H1 (cell line): ENCODE measurements around the gene BARX2. TPM values are rescaled to one million over a fixed set of nuclear protein-coding genes. Genes with fewer than 3 reads are reported as not detected.

Experiments used
- CTCF ChIA-PET: fragments of 300-600 bp; sonication (Branson Sonifier 250); formaldehyde crosslinking; loops from one replicate; lab custom pipeline; 2021; ENCODE audit not compliant: partially characterized antibody; lab: Charles Lee
- POLR2A ChIA-PET: fragments of 300-600 bp; sonication (Branson Sonifier 250); formaldehyde crosslinking; loops from one replicate; lab custom pipeline; 2021; ENCODE audit warnings: inconsistent platforms; ENCODE audit not compliant: partially characterized antibody; lab: Charles Lee
- DNase-seq, 2 experiments: peaks; one replicate each; pipeline versions ENCODE4 v3.0.0 to v3.0.0-alpha.2; 2010 to 2022; ENCODE audit warnings: low spot score in 2 of 2, low read depth in 1 of 2, mixed read lengths in 1 of 2
- FAIRE-seq: peaks from 2 replicates; lab custom pipeline; 2011; peaks lifted over from hg19 to GRCh38; lab: Jason Lieb, UNC
- H2AFZ ChIP-seq: 2 replicates; pipeline ENCODE4 v1.8.1; 2012; ENCODE audit warnings: low read length, inconsistent platforms
- H2AK5ac ChIP-seq: 2 replicates; pipeline ENCODE4 v1.6.1; 2013; ENCODE audit warnings: low read depth, low read length
- H2BK120ac ChIP-seq: replicated peaks from 2 replicates; pipeline ENCODE3; 2013; ENCODE audit warnings: low read depth, low read length, inconsistent platforms
- H2BK12ac ChIP-seq: 2 replicates; pipeline ENCODE4 v1.6.1; 2013; ENCODE audit warnings: low read depth, low read length
- H2BK15ac ChIP-seq: 2 replicates; pipeline ENCODE4 v1.6.1; 2013; ENCODE audit warnings: low read length
- H2BK20ac ChIP-seq: 2 replicates; pipeline ENCODE4 v1.6.1; 2013; ENCODE audit warnings: low read length
- H2BK5ac ChIP-seq: 2 replicates; pipeline ENCODE4 v1.6.1; 2013; ENCODE audit warnings: low read depth, low read length
- H3K14ac ChIP-seq: 2 replicates; pipeline ENCODE4 v1.6.1; 2013; ENCODE audit warnings: inconsistent platforms; ENCODE audit not compliant: insufficient read length
- H3K18ac ChIP-seq: 2 replicates; pipeline ENCODE4 v1.6.1; 2013; ENCODE audit warnings: low read length; ENCODE audit errors: extremely low read depth
- H3K23ac ChIP-seq: 2 replicates; pipeline ENCODE4 v1.6.1; 2013; ENCODE audit warnings: inconsistent platforms; ENCODE audit not compliant: insufficient read length
- H3K23me2 ChIP-seq: 2 replicates; pipeline ENCODE4 v1.6.1; 2013; ENCODE audit warnings: low read depth, low read length
- H3K27ac ChIP-seq: 2 replicates; pipeline ENCODE4 v1.6.1; 2011; ENCODE audit warnings: low read depth, low read length, inconsistent platforms
- H3K27me3 ChIP-seq, 4 experiments: replicated peaks in 1 of 4; 1 replicate in 1 of 4; 2 replicates in 3 of 4; pipeline versions ENCODE4 v1.6.1 to v1.8.1; 2011 to 2013; ENCODE audit warnings: low read length in 3 of 4, mild to moderate bottlenecking in 3 of 4, inconsistent platforms in 2 of 4, mixed read lengths in 2 of 4, moderate library complexity in 1 of 4; ENCODE audit not compliant: control insufficient read depth in 3 of 4, insufficient read depth in 3 of 4; ENCODE audit errors: extremely low read depth in 1 of 4
- H3K36me3 ChIP-seq, 4 experiments: 2 replicates each; pipeline versions ENCODE4 v1.6.1 to v1.8.1; 2011 to 2013; ENCODE audit warnings: mild to moderate bottlenecking in 4 of 4, low read length in 3 of 4, moderate library complexity in 2 of 4, control low read depth in 1 of 4, inconsistent platforms in 1 of 4; ENCODE audit not compliant: insufficient read depth in 4 of 4, control insufficient read depth in 2 of 4
- H3K4ac ChIP-seq: replicated peaks from 2 replicates; pipeline ENCODE3; 2013; ENCODE audit warnings: low read length, low read depth, mixed read lengths, inconsistent platforms; ENCODE audit not compliant: insufficient read length
- H3K4me1 ChIP-seq, 4 experiments: replicated peaks in 1 of 4; 1 replicate in 1 of 4; 2 replicates in 3 of 4; pipeline versions ENCODE4 v1.6.1 to v1.8.1; 2011 to 2013; ENCODE audit warnings: low read length in 3 of 4, inconsistent platforms in 2 of 4, mixed read lengths in 1 of 4; ENCODE audit not compliant: insufficient read depth in 4 of 4, control insufficient read depth in 3 of 4
- H3K4me2 ChIP-seq, 2 experiments: 2 replicates each; pipeline versions ENCODE4 v1.6.1 to v1.8.1; 2011 to 2013; ENCODE audit warnings: low read depth in 2 of 2, low read length in 2 of 2, control low read depth in 1 of 2, inconsistent platforms in 1 of 2, mild to moderate bottlenecking in 1 of 2; ENCODE audit not compliant: insufficient read depth in 1 of 2
- H3K4me3 ChIP-seq, 4 experiments: fragments of 200-600, 300-600 bp in 1 of 4; sonication (generic), shearing (Covaris generic), sonication (Bioruptor Twin) in 1 of 4; 2 replicates each; pipeline versions ENCODE4 v1.5.1 to v1.8.1; 2011 to 2016; ENCODE audit warnings: low read length in 4 of 4, low read depth in 3 of 4, control low read depth in 2 of 4, inconsistent platforms in 2 of 4, mild to moderate bottlenecking in 2 of 4, mixed read lengths in 1 of 4, moderate library complexity in 1 of 4; ENCODE audit not compliant: insufficient read depth in 2 of 4; ENCODE audit errors: extremely low read depth in 1 of 4
- H3K56ac ChIP-seq: replicated peaks from 2 replicates; pipeline ENCODE3; 2013; ENCODE audit warnings: low read depth, mild to moderate bottlenecking, mixed read lengths, low read length, inconsistent platforms; ENCODE audit not compliant: insufficient read length
- H3K79me1 ChIP-seq: 2 replicates; pipeline ENCODE4 v1.6.1; 2013; ENCODE audit warnings: low read depth, low read length, control low read depth
- H3K79me2 ChIP-seq, 2 experiments: 2 replicates each; pipeline versions ENCODE4 v1.6.1 to v1.8.1; 2012 to 2013; ENCODE audit warnings: low read length in 2 of 2, mild to moderate bottlenecking in 2 of 2, inconsistent platforms in 1 of 2; ENCODE audit not compliant: insufficient read depth in 2 of 2, control insufficient read depth in 1 of 2
- H3K9ac ChIP-seq, 4 experiments: replicated peaks in 1 of 4; 1 replicate in 1 of 4; 2 replicates in 3 of 4; pipeline versions ENCODE4 v1.6.1 to v1.8.1; 2011 to 2013; ENCODE audit warnings: low read depth in 3 of 4, low read length in 3 of 4, control low read depth in 2 of 4, mild to moderate bottlenecking in 2 of 4, moderate library complexity in 2 of 4, inconsistent platforms in 1 of 4; ENCODE audit errors: extremely low read depth in 1 of 4
- H3K9me3 ChIP-seq, 2 experiments: 2 replicates each; pipeline versions ENCODE4 v1.6.1 to v1.8.1; 2012 to 2013; ENCODE audit warnings: mild to moderate bottlenecking in 2 of 2, moderate library complexity in 2 of 2, control low read depth in 1 of 2, inconsistent platforms in 1 of 2, low read depth in 1 of 2, low read length in 1 of 2, mixed read lengths in 1 of 2; ENCODE audit not compliant: insufficient read depth in 2 of 2
- H4K20me1 ChIP-seq, 2 experiments: replicated peaks in 1 of 2; 2 replicates each; pipeline versions ENCODE3 to v1.8.1; 2011 to 2013; ENCODE audit warnings: inconsistent platforms in 2 of 2, low read length in 2 of 2, mild to moderate bottlenecking in 1 of 2; ENCODE audit not compliant: insufficient read depth in 2 of 2, control insufficient read depth in 1 of 2
- H4K5ac ChIP-seq: 2 replicates; pipeline ENCODE4 v1.6.1; 2013; ENCODE audit warnings: low read length, low read depth, mixed read lengths, inconsistent platforms; ENCODE audit not compliant: insufficient read length
- H4K8ac ChIP-seq: 2 replicates; pipeline ENCODE4 v1.8.0; 2013; ENCODE audit warnings: mild to moderate bottlenecking, moderate library complexity, low read length, inconsistent platforms; ENCODE audit not compliant: insufficient read depth; ENCODE audit errors: extremely low read depth
- H4K91ac ChIP-seq: replicated peaks from 2 replicates; pipeline ENCODE3; 2013; ENCODE audit warnings: low read length, mixed read lengths, inconsistent platforms; ENCODE audit not compliant: insufficient read length
- BACH1 ChIP-seq: IDR thresholded peaks from 2 replicates; pipeline ENCODE4 v1.6.1; 2012; ENCODE audit warnings: low read length, improper control_type of control experiment
- BRCA1 ChIP-seq: IDR thresholded peaks from 2 replicates; pipeline ENCODE4 v1.6.1; 2012; ENCODE audit warnings: low read depth, low read length, improper control_type of control experiment
- CBX8 ChIP-seq: fragments of 300-800, 300-1000 bp; sonication (generic); IDR thresholded peaks from 2 replicates; pipeline ENCODE4 v1.7.1; 2016; ENCODE audit warnings: low read depth, low read length, borderline replicate concordance
- HDAC6 ChIP-seq: IDR thresholded peaks from one replicate; pipeline ENCODE4 v1.7.1; 2012; ENCODE audit warnings: low read depth, mild to moderate bottlenecking, inconsistent platforms, low read length, moderate library complexity
- KDM4A ChIP-seq: IDR thresholded peaks from one replicate; pipeline ENCODE4 v1.7.1; 2012; ENCODE audit warnings: low read depth, mild to moderate bottlenecking, moderate library complexity, low read length, inconsistent platforms; ENCODE audit not compliant: severe bottlenecking
- MAX ChIP-seq: IDR thresholded peaks from 2 replicates; pipeline ENCODE4 v1.6.1; 2012; ENCODE audit warnings: inconsistent platforms
- NRF1 ChIP-seq: IDR thresholded peaks from 2 replicates; pipeline ENCODE4 v1.6.1; 2011; ENCODE audit warnings: mild to moderate bottlenecking, low read depth, low read length, improper control_type of control experiment
- PHF8 ChIP-seq: fragments of 200-600 bp; sonication (generic); conservative IDR thresholded peaks from 2 replicates; pipeline ENCODE4 v1.7.1; 2012; ENCODE audit warnings: low read depth, mild to moderate bottlenecking, inconsistent platforms, low read length, moderate library complexity
- RBBP5 ChIP-seq: IDR thresholded peaks from 2 replicates; pipeline ENCODE4 v1.7.1; 2012; ENCODE audit warnings: low read depth, mild to moderate bottlenecking, inconsistent platforms, low read length, moderate library complexity, borderline replicate concordance
- SIRT6 ChIP-seq: IDR thresholded peaks from one replicate; pipeline ENCODE4 v1.7.1; 2012; ENCODE audit warnings: low read length, inconsistent platforms
- SP2 ChIP-seq: IDR thresholded peaks from 2 replicates; pipeline ENCODE4 v1.6.1; 2012; ENCODE audit warnings: mild to moderate bottlenecking, low read length, inconsistent platforms
- SP4 ChIP-seq: IDR thresholded peaks from 2 replicates; pipeline ENCODE4 v1.6.1; 2012; ENCODE audit warnings: low read length, inconsistent platforms
- TCF12 ChIP-seq: IDR thresholded peaks from 2 replicates; pipeline ENCODE4 v1.6.1; 2011; ENCODE audit warnings: low read depth, mild to moderate bottlenecking, low read length
- WGBS, 2 experiments: shearing (Covaris generic) in 1 of 2; methylation state at CpG; one replicate each; pipeline versions ENCODE4 v1.1.6 to v1.1.7; 2013 to 2015; ENCODE audit warnings: low lambda C conversion rate in 2 of 2, mixed read lengths in 2 of 2, inconsistent platforms in 1 of 2, low coverage in 1 of 2, missing lambda C conversion rate in 1 of 2; ENCODE audit not compliant: insufficient replicate concordance in 2 of 2, insufficient coverage in 1 of 2, insufficient read length in 1 of 2; ENCODE audit errors: extremely low coverage in 1 of 2, missing lambda C conversion rate in 1 of 2; 5-methylcytosine and 5-hydroxymethylcytosine counted together
- polyA plus RNA-seq, 7 experiments: library from polyadenylated mRNA; depleted of rRNA in 3 of 7; stranded (reverse) in 5 of 7; unstranded in 2 of 7; fragments of >200 nt in 5 of 7; fragments of 200-250 nt in 2 of 7; gene quantifications; 1 replicate in 5 of 7; 2 replicates in 1 of 7; 4 replicates in 1 of 7; pipeline versions ENCODE4 v1.2.1 to v1.2.3, GENCODE V29; 2011 to 2013; ENCODE audit warnings: missing spikeins in 2 of 7, mixed read lengths in 2 of 7
- total RNA-seq: library from RNA; stranded (reverse); fragmentation: NEBNext Ultra II Directional; extraction: Animal tissue kit (Norgen Biotek cat#: 25700); gene quantifications from 2 replicates; pipeline ENCODE4 v1.2.1, GENCODE V29; 2021
- TF ChIP-seq, protein P1 (sequence below): IDR thresholded peaks from 2 replicates; pipeline ENCODE4 v1.6.1; 2011; ENCODE audit warnings: low read depth, mild to moderate bottlenecking, low read length; ENCODE audit not compliant: insufficient read depth

The BARX2 gene
- total and polyA plus RNA-seq, 2 of the 8 experiments (the other 6 are each of a cell fraction or from before 2014, with no cell fraction given) = not detected

DNA sequence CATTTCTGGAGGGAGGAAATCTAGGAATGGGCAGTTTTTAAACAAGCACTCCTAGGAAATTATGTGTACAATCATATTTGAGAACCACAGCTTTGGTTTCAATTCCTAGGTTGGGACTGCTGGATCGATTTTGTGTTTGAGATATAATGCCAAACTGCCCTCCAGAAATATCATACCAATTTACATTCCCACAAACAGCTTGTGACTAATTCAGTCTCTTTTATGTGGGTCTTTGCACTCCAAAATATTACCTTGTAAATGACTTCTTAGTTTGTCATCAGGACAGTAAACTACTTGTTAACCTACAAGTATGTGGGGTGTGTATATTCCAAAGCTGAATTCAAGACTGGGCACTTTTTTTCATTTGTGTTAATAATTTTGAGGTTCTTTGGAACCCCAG lies 9.8 kb upstream of the BARX2 start:
- Histone ChIP-seq H3K18ac (no peak overlapping the region), H3K36me3 (no peaks in the 10 kb centered on the region), H3K4me3 (no peak overlapping the region), H3K23me2 (no peaks in the 10 kb centered on the region), H4K20me1 (peaks cover 0 to 3% of the 10 kb centered on the region in 2 experiments), H2BK12ac (no peak overlapping the region), H3K79me1 (no peaks in the 10 kb centered on the region), H2AFZ (no peak overlapping the region), H4K91ac (no peak overlapping the region), H2BK15ac (no peak overlapping the region), H3K4me2 (no peak overlapping the region), H3K27me3 (peaks cover 5 to 21% (median 16%) of the 10 kb centered on the region in 4 experiments), H3K79me2 (no peaks in the 10 kb centered on the region), H3K27ac (no peak overlapping the region), H2BK5ac (no peak overlapping the region), H2BK20ac (no peak overlapping the region), H4K5ac (no peak overlapping the region), H3K4me1 (no peaks in the 10 kb centered on the region), H3K56ac (no peak overlapping the region), H2BK120ac (no peak overlapping the region), H3K23ac (no peak overlapping the region), H3K14ac (no peak overlapping the region), H4K8ac (no peak overlapping the region), H3K4ac (no peak overlapping the region), H3K9ac (no peak overlapping the region), H3K9me3 (0 out of 4 replicates have a peak, but pooled peaks cover 0 to under 1% of the 10 kb centered on the region in 2 experiments), H2AK5ac (no peak overlapping the region)
- 86% methylated on average over 1 of the region's 1 CpG; no CpG with 5 or more reads in 1 of the 2 experiments for WGBS, 2 experiments
- FAIRE-seq (no peak), DNase-seq (no peak)
- POLR2A ChIA-PET = no interaction called here
- CTCF ChIA-PET = interaction anchor here (0.5 to 2.0 kb wide), 6 partner anchors 16 to 385 kb away, joined by 3 to 6 read pairs (median 3); no protein-coding TSS in a partner anchor
- TF ChIP-seq BACH1 (no peak), HDAC6 (no peak), MAX (no peak), BRCA1 (no peak), NRF1 (no peak), TCF12 (no peak), SP2 (no peak), PHF8 (no peak), RBBP5 (no peak), KDM4A (no peak), SIRT6 (no peak), SP4 (no peak), CBX8 (no peak)
- TF ChIP-seq, protein P1, sequence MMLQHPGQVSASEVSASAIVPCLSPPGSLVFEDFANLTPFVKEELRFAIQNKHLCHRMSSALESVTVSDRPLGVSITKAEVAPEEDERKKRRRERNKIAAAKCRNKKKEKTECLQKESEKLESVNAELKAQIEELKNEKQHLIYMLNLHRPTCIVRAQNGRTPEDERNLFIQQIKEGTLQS = no peak
